ENCODE measurements around the gene ABLIM1.

The ABLIM1 gene

DNA sequence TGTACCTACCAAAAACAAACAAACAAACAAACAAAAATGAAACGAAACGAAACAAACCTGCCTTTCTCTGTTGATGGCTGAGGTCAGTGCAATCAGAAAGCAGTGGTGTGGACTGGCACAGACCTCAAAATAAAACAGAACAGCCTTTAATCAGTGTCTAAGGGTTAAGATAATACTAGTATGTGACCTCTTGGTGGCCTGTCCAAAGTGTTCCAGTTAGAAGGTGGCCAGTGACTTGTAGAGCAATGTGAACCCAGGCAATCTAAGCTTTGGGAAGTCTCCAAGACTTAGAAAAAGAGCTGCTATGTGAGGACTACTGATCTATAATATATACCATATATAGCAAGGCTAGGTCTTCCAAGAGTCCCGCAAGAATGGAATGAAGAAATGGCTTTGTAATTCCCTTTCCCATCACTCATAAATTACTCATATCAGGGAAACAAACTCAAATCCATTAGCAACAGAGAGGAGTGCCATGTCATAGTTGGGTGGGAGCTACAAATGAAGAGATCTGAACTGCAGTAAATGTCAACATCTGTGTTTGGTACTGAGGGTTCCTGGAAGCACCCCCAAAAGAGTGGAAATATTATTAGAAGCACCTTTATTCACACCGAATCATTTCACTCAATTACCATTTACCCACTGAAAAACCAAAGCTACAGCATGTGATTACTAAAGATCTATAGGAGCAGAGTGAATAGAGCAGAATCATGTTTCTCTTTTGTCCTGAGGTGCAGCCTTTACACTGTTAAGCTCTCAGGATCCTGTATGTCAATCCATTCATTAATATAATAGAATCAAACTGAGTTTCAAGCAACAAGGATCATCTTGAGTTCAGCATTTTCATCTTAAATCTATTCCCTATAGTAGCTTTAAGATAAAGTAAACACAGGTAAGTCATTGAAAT is 28.0 kb downstream of the ABLIM1 start:
- TF ChIP-seq, protein P1, sequence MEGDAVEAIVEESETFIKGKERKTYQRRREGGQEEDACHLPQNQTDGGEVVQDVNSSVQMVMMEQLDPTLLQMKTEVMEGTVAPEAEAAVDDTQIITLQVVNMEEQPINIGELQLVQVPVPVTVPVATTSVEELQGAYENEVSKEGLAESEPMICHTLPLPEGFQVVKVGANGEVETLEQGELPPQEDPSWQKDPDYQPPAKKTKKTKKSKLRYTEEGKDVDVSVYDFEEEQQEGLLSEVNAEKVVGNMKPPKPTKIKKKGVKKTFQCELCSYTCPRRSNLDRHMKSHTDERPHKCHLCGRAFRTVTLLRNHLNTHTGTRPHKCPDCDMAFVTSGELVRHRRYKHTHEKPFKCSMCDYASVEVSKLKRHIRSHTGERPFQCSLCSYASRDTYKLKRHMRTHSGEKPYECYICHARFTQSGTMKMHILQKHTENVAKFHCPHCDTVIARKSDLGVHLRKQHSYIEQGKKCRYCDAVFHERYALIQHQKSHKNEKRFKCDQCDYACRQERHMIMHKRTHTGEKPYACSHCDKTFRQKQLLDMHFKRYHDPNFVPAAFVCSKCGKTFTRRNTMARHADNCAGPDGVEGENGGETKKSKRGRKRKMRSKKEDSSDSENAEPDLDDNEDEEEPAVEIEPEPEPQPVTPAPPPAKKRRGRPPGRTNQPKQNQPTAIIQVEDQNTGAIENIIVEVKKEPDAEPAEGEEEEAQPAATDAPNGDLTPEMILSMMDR (IDR thresholded peaks at IDR 0.05; ENCODE audit: extremely low read depth, missing control alignments) = no peak
- no peak for DNase-seq (ENCODE audit: low spot score)

GRCh38 chr10:114629083-114629823 is 28.8 kb downstream of the ABLIM1 start:
- TF ChIP-seq, protein P1 (IDR thresholded peaks at IDR 0.05; ENCODE audit: extremely low read depth, missing control alignments) = no peak
- no peak for DNase-seq (ENCODE audit: low spot score)

GRCh38 chr10:114628106-114628505 is 30.0 kb downstream of the ABLIM1 start:
- no peak for DNase-seq (ENCODE audit: low spot score)
- TF ChIP-seq, protein P1 (IDR thresholded peaks at IDR 0.05; ENCODE audit: extremely low read depth, missing control alignments) = no peak

DNA sequence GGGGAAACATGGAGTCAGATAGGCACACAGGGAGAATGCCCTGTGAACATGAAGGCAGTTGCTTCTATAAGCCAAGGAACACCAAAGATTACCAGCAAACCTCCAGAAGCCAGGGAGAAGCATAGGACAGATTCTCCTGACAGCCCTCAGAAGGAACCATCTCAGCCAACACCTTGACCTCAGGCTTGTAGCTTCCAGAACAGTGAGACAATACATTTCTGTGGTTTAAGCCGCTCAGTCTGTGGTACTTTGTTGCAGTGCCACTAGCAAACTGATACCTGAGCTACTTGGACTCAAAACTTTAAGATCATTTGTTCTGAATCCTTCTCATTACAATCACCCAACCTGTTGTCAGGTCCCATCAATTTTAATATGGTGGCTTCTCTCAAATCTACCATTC is 31.2 kb downstream of the ABLIM1 start:
- no peak for DNase-seq (ENCODE audit: low spot score)
- TF ChIP-seq, protein P1 (IDR thresholded peaks at IDR 0.05; ENCODE audit: extremely low read depth, missing control alignments) = no peak

DNA sequence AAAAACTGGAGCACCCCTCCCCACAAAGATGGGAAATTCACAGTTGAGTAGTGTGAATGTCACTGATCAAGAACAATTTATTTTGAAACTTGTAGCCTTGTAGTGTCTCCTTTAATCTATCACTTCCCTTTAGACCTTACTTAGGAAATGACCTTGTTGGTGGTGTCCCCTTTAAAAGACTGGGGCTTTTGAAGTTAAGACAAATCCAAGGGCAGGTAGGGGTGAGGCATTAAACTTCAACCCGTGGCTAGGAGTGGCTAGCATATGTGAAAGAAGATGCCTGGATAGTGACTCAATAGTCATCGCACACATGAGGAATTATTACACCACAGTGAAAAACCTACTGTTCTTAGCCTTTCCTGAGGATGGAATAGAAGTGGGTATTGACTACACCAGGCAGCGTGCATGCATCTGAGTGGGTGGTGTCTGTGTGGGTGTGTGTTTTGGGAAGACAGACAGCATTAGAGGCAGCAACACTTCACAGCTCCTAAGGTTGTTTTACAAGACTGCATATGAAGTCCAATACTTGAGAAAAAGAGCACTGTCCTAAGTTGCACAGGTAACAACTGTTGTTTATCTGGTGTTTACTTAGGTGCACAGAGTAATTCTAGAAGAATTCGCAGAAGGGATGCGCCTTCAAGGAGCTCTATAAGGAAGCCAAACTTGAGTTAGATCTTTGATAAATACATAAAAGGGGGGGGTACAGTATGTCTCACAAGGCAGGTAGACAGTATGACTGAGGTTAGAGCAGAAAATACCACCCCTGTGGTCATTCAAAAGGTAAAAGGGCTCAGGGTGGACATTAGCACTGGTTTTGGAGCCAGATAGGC is 32.9 kb downstream of the ABLIM1 start:
- no peak for DNase-seq (ENCODE audit: low spot score)
- TF ChIP-seq, protein P1 (IDR thresholded peaks at IDR 0.05; ENCODE audit: extremely low read depth, missing control alignments) = no peak

DNA sequence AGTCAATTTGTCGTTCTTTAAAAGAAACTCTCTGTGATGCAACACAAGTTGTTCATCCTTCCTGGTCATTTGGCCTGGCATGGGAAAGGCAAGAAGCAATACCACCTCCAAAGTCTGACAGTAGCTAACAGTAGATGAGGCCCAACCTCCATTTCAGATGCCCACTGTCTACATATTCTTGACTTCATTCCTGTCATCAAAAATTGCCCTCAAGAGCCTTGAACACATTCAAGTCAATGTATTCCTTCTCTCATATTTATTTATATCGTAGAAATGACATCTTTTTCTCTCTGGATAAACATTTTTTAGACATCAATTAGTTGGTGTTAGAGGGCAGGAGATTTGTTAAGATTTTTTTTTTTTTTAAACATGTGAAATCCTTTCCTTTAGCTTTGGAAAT is 33.7 kb downstream of the ABLIM1 start:
- TF ChIP-seq, protein P1 (IDR thresholded peaks at IDR 0.05; ENCODE audit: extremely low read depth, missing control alignments) = no peak
- no peak for DNase-seq (ENCODE audit: low spot score)
